HG02678 (cell line): ENCODE data around the gene PCBP3.

Experiments used
- ATAC-seq: cut with Tn5 transposase; IDR thresholded peaks from one replicate; pipeline ENCODE4 v1.9.1; 2021; ENCODE audit warnings: mild to moderate bottlenecking, moderate library complexity; ENCODE audit not compliant: unreplicated experiment

PCBP3 gene

DNA sequence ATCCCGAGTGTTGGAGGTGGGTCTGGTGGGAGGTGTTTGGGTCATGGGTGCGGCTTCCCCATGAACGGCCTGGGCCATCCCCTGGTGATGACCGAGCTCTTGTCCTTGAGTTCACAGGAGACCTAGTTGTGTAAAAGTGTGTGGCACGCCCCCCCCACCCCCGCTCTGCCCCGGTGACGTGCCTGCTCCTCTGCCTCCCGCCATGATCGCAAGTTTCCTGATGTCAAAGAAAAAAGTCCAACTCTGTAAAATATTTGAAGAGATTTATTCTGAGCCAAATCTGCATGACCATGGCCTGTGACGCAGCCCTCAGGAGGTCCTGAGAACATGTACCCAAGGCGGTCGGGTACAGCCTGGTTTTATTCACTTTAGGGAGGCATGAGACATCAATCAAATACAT, 212.9 kb downstream of the PCBP3 start:
- ATAC-seq = no peak

DNA sequence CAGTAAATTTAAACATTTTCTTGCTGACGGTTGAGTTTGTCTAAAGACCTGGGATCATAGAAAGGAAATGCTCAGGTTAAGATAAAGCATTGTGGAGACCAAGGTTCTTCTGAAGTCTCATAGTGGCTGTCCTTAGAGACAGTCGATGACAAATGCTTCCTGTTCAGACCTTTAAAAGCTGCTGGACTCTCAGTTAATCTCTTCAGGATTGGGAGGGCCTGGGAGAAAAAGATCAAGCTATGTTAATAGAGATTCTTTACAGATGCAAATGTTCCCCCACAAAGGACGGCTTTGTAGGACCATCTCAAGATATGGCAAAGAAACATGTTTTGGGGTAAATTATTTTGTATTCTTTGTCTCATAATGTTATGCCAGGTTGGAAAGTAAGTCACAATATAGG, 213.4 kb downstream of the PCBP3 start:
- ATAC-seq = no peak

DNA sequence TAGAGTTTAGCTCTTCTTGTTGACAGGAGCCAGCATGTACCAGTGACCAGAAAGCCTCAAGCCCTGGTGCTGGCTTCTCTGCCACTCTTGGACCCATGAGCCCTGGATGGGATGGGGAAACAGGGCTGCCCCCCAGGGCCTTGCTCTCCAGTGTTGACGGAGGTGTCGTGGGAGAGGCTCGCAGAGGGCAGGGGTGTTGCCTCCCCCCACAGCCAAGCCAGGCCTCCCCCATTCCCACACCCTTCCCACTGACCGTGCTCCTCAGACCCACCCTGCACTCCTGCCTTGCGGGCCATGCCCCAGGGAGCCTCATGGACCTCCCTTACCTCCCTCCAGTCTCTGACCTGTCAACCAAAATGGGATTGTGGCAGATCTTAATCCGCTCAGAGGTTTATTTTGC, 214.2 kb downstream of the PCBP3 start:
- no peak for ATAC-seq

DNA sequence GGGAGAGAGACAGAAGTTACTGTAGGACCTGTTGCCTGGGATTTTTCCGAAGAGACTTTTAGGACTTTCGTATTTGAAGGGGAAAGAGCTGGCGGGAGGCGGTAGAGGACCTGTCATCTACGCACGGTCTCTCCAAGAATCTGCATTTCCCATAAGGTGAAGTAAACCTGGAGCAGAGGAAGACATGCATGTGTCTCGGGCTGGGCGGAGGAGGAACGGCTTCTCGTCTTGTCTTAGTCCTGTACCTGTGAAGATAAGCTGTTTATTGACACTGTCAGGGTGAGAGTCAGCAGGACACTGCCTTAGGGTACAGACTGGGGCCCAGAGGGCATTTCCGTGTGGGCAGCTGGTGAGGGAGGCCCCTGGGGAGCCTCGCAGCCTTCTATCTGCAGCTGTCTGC, 214.7 kb downstream of the PCBP3 start:
- no peak for ATAC-seq

DNA sequence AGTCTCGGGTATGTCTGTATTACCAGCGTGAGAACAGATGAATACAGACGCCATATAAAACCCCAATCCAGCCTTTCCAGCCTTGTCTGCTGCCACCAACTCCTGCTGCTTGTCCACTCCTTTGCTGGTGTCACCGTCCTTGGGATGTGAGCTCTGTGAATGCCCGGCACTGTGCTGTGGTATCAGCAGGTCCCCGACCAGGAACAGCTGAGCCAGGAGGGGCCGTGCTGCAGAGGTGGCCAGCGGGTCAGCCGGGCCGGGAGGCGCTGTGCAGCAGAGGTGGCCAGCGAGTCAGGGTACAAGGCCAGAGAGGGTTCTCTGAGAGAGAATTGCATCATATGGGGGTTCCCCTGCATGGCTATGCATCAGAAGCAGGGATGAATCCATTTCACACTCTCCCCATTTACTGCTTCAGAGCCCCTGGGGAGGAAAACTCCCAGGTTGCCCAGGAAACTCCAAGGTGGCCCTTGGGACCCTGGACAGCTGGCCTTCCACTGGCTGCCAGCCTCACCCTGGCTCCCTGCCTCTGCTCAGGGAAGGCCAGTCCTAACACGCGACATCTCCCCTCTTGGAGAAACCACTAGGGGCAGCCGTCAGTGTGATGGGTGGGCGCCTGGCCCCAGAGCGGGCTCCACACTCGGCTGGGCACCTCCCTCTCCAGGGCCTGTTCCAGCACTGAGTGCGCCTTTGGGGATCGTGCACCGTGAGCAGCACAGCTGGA, 215.7 kb downstream of the PCBP3 start:
- ATAC-seq = no peak

DNA sequence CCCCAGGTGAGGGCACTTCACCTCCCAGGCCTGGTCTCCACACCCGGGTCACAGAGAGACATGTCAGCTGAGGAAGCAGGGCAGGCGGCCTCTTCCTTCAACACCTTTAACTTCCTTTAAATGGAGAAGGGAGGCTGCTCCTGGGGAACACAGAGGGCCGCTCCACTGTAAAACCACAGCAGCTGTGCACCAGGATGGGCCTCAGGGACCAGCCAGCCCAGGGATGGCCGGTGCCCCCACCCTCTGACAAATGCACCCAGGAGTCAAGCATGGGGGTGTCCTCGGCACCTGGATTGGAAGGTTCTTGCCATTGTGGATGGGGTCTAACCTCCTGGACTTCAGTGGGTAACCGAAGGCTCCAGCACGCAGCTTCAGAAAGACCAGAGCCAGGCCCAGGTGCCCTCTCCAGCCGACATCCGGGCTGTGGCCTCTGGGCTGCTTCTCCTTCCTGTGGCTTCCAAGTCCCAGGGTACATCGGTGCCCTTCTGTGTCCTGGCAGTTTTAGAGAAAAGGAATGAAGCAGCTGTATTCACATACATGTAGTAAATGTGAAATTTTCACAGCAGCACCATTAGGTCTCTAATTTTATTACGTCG, 216.3 kb downstream of the PCBP3 start:
- ATAC-seq = no peak

DNA sequence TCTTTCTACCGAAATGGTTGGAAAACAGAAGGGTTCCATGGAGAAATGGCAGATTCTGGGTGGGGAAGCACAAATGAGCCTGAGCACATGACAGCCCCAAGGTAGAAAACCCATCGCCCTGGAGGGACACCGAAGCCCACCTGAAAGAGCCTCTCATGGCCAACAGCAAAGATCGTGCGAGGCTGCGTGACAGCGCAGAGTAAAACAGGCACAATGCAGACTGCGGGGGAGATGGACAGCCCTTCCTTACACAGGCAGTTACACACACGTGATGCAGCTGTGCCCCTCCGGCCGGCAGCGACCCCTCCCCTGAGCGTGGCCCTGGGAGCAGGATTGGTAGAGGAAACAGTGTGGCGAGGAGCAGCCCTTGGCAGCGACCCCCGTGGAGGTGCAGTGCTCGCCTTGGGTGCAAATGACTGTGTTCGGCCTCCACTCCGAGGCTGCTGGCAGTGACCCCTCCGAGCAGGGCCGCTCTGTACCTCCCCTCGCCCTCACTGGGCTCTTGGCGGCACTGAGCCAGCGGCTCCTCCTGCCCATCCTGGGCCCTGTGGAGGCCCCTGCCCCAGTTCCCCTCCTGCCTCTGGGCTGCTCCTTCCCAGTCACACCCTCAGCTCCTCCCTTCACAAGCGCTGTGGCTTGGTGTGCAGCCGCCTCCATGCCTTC, 217.1 kb downstream of the PCBP3 start:
- ATAC-seq = no peak

DNA sequence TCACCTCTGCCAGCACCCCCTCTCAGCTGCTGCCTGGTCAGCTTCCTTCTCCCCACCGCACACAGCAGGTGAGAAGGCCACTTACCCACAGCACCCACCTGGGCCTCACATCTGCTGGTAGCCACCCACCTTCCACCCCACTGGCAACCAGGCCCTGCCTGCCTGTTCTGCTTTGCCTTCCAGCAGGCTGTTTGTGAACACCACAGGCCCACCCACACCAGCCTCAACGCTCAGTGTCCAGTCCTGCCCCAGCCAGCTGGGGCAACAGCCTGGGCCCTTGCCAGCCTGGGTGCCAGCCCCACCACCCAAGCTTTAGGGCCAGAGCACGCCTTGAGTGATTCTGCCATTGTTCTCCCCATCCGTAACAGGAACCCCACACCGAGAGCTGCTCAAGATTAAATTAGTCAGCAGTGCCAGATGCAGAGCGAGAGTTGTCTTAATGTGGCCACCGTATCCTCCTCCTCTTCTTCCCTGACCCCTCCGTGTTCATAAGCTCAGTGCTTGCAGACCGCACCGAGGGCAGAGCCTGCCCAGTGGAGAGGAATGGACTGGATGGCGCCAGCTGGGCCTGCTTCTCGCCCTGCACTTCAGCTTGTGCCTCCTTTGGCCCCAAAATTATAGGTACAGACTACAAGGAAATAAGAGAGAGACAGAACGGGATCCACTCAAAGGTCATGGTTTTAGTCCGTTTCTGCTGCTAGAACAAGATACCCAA, 217.8 kb downstream of the PCBP3 start:
- no peak for ATAC-seq

DNA sequence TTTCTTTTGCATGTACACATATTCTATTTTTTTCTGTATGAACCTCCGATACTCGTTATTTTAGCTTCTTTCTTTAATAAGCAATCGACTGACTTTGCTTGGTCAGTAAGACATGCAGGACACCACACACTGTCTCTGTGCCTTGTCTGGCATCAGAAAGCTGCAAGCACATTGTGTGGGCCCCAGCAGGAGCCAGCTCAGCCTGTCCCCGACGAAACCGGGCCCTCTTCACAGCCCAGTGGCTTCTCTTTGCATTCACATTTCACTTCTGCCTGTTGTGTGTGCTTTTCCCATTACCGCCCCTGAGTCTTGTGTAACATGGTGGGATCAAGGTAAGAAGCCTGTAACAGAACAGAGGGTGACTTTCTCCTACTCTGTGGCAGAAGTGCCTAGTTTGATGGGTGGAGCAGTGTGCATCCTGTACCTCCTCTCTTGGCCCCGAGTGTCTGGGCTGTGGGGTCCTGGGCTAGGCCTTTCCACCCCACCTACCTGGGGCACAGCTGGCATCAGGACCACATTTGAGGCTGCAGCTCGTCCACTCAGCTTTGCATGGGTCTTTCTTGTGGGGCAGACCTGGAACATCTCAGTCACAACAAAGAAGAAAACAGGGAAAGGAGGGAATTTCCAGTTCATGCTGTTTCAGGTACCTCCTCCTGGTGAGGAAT, 219.2 kb downstream of the PCBP3 start:
- ATAC-seq = no peak

DNA sequence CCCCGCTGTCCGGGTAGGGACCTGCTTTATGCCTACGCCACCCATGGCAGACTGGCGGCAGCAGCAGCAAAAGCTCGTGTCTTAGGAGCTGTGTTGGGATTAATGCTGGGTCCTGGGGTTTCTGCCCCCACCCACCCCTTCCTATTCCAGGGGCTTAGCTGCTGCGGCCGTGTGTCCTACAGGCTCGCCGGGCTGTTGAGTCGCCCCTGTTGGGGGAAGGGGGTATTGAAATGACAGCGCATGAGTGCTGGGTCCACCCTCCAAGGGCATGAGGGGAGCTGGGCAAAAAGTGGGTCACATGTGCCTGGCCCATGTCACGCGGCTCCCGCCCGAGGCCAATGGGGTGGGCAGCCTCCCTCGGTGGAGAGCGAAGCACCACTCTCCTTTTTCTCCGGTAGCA, 219.7 kb downstream of the PCBP3 start:
- no peak for ATAC-seq

DNA sequence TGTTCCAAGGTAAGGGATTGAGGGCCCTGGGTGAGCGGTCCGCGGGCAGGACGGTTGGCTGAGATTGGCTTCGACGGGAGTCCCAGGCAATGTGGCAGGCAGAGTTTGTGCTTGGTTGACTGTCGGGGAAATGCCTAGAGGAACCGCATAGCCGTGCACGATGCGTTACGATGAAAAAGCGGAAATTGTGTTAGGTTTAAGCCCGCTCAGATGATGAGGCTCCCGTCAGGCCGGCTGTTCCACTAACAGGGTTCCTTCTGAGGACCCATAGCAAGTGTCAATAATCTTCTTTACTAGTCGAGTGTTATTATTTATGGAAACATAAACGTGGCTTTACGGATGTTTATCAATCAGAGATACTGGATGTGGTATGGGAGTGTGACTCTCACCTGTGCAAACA, 220.2 kb downstream of the PCBP3 start:
- ATAC-seq = no peak

DNA sequence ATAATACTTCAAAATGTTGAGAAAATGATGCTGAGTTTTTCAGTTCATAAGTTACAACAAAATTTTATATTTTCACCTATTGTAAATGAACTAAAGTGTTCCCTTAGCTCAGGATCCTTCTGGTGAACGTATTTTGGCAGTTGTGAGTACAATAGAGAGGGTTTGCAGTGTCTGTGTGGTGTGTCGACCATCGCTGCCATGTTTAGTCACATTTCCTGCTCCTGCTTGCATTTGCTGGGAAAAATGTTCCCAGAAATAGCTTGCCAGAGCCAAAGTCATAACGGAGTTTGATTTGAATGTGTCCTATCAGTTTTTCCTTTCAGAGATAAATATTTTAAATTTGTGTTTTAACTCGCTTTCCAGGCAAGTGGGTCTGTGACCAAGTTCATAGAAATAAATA, 220.9 kb downstream of the PCBP3 start:
- ATAC-seq = no peak

DNA sequence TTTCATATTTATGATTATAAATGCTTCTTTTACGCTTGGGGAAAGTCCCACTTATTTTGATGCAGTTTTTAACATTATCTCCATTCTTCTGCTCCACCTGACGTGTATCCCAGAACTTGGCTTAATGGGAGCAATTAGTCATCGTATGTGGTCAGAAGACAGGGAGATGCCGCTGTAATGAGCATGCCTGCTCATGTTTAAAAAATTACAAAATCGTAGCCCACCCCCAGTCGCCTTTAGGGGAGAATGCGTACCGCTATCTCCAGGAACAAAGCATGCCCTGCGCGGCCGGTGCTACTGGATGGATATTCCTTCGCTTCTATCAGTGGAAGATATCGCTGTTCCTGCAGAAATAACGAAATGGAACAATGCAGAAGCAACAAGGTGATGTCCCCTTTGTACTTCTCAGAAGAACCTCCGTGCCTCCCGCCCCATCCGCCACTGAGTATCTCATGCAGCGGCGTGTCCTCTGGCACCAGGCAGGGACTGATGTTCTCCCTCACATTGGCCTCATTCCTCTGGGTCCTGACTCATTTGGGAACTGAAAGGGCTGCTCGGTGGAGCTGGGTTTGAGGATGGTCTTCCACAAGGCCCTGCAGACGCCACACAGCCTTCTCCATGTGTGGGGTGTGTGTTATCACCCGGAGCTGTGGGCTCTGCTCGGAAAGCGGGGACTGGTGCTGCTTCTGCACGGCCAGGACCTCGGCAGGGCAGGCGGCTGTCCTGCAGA, 221.7 kb downstream of the PCBP3 start:
- ATAC-seq = no peak

DNA sequence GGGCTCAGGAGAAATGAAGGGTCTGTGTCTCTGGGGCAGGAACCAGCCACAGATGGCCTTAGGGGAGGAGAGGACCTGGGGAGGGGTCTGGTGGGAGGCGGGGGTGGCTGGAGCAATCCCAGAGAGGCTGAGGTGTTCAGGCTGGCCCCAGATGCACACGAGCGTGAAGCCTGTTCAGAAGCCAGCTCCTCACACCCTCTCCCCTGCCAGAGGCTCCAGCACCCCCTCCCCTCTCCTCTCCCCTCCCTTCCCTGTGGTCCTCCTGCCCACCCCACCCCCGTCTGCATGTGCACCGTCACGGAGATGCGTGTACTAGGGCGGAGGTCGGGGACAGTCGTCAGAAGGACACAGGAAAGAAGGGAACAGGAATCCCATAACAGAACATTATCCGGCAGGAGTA, 223.0 kb downstream of the PCBP3 start:
- ATAC-seq = no peak

DNA sequence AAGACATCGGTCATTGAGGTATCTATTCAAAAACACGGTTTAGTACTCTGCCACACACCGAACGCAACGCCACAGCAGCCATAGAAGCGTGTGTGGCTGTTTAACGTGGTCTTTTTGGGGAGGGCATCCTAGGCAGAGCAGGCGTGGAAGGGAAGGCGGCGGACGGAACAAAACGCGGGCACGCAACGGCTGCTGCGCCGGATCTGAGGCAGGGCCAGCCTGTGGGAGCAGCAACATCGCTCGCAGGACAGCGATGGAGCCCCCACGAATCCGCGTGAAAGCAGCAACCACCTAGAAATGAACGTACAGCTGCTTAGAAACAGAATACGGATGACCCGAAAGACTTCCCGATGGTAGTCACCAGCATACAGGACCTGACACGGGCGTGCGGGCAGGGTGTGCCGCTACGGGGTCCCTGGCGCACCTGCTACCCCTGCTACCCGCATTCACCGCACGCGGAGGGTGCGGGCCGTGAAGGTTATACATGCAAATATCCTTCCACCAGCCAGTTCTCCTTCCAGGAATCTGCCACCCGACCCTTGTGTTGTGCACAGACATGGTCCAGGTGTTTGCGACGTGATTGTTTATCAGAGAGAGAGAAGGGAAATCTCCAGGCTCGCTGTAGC, 223.6 kb downstream of the PCBP3 start:
- ATAC-seq = no peak

DNA sequence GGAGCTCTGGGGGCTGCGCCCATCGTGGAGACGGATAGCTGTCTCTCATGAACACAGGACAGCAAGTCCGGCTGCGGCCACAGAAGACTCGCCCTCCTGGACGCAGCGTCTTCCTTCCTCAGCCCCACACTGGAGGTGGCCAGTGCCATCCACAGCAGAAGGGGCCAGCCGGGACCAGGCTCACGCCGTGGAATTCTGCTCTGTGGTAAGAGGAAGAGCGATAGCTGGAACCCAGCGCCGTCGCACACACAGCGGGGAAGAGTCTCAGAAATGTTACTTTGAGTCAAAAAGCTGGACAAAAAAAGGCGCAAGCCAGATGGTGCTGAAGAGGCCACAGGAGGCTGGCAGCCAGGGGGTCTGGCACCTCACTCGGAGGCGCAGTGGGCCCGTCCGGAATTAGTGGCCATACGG, 224.2 kb downstream of the PCBP3 start:
- ATAC-seq = no peak

DNA sequence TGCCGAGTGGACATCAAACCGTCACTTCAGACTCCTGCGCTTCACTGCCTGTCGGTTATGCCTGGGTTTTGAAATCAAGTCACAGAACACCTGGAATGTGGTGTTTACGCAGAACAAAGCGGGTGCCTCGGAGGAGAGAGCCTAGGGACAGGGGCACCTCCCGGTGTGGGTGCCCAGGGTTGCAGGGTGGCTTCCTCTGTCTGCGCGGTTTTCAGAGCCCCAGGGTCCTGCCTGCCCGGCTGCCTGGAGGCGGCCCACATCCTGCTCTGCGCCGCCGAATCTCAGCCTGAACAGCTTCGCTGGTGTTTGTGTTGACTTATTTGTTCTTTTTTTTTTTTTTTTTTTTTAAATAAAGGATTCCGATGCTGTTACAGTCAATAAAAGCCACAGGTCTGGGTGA, 224.6 kb downstream of the PCBP3 start:
- no peak for ATAC-seq

DNA sequence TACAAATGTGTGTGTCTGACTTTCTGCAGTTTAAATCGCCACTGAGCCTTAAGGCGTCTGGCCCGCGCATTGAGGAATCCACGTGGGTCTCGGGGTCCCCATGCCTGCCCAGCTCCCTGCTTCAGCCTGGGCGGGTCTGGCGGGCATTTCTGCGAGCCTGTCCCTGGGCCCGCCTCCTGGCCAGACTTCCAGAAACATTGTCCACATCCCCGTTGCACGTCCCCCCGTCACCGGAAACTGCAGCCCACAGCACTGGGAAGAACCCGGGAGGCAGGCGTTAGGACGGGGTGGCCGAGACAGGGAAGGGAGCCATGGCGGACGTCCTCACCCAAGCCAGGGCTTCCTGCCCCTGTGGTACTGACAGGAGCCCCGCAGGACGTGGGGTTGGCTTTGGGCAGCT, 225.0 kb downstream of the PCBP3 start:
- no peak for ATAC-seq

DNA sequence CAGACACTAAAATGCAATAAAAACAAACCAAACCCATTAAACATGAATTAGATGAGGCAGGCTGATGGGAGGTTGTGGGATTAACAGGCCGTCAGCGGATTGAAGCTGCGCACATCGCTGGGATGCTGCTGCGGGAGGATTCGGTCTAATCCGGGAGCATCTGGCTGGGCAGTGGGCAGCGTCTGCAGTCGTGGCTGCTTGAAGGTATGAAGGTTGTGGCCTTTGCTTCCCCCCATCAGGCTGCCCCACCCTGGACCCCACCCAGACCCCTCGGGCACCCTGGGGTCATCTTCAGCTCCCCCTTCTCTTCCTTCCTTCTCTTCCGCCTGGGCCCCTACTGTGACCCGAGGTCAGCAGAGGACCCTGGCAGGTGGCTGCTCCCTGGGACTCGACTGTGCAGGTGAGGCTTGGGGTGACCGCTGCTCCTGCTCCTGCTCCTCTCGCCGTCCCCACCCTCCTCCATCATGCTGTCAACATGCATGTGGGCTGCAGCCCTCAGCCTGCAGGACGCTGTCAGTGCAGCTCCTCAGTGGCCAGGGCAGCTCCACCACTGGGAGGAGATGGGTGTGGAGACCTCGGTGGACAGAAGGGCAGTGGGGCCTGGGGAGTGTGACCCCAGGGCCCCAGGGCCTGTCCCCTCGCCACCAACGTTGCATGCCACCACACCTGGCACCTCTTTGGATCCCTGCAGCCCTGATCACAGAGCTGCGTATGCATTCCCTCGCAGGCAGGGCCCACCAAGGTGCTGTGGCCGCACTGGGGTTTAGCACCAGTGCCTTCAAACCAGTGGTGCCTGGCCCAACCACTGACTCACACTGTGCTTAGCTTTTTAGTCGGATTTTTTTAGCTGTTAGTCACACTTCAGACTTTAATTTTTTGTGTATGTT, 225.8 kb downstream of the PCBP3 start:
- no peak for ATAC-seq
